Spleen (tissue), 7 donors: ENCODE measurements around the gene RUBCNL.

Experiments used
- POLR2A ChIP-seq, 3 donors: fragments of 450-650 bp; IDR thresholded peaks; one replicate each; pipeline ENCODE4 v1.5.1; 2017; ENCODE audit warnings: antibody characterized with exemption in 3 of 3, mild to moderate bottlenecking in 1 of 3
- POLR2AphosphoS5 ChIP-seq, 3 donors: sonication (generic); formaldehyde crosslinking; IDR thresholded peaks; one replicate each; pipeline ENCODE4 v1.5.1; 2017; ENCODE audit warnings: antibody characterized with exemption in 3 of 3
- TF ChIP-seq, protein P1 (sequence below), 11 experiments: fragments of 200-600 bp in 7 of 11; fragments of 450-650 bp in 4 of 11; sonication (generic) in 4 of 11; IDR thresholded peaks in 8 of 11; conservative IDR thresholded peaks in 3 of 11; 1 replicate in 7 of 11; 2 replicates in 4 of 11; pipeline versions ENCODE4 v1.4.0 to v1.8.0; 2016 to 2021; ENCODE audit warnings: antibody characterized with exemption in 11 of 11, inconsistent platforms in 4 of 11, mild to moderate bottlenecking in 1 of 11
- donor health status: DM: no; HTN: no; CAD: no; lungs with moderate emphysema.
- donor health status: DM: no; HTN: no; CAD: no.
- donor health status: DM: no; HTN: no; CAD: no.

DNA sequence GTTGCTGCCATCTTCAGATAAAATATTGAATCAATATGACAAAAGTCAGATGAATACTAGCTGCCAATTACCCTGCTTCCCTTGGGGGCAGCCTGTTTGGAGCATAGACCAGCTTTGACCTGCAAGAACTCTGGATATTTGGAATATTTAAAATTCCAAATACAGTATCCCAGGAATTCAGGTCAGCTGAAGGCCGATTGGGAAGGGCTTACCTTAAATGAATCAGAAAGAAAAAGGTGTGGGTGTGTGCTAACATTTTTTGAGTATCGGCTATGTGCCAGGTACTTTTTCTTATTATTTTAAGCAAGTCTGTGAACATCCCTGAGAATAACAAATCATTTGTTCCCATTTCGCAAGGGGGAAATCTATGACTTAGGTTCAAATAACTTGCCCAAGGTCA, 1.8 kb upstream of the RUBCNL start:
- TF ChIP-seq, protein P1, sequence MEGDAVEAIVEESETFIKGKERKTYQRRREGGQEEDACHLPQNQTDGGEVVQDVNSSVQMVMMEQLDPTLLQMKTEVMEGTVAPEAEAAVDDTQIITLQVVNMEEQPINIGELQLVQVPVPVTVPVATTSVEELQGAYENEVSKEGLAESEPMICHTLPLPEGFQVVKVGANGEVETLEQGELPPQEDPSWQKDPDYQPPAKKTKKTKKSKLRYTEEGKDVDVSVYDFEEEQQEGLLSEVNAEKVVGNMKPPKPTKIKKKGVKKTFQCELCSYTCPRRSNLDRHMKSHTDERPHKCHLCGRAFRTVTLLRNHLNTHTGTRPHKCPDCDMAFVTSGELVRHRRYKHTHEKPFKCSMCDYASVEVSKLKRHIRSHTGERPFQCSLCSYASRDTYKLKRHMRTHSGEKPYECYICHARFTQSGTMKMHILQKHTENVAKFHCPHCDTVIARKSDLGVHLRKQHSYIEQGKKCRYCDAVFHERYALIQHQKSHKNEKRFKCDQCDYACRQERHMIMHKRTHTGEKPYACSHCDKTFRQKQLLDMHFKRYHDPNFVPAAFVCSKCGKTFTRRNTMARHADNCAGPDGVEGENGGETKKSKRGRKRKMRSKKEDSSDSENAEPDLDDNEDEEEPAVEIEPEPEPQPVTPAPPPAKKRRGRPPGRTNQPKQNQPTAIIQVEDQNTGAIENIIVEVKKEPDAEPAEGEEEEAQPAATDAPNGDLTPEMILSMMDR (IDR thresholded peaks at IDR 0.05 in 8 of 11, conservative IDR thresholded peaks at IDR 0.05 in 3 of 11) = no peak
- TF ChIP-seq POLR2A (IDR thresholded peaks at IDR 0.05) = no peak
- TF ChIP-seq POLR2AphosphoS5 (IDR thresholded peaks at IDR 0.05) = no peak
